M059J (cell line): Measurements from ENCODE around the gene AHNAK2. TPM values are rescaled to one million over a fixed set of nuclear protein-coding genes. Genes with fewer than 3 reads are reported as not detected.
"Not testable (repeated sequence)": the region's sequence is repeated elsewhere in the genome, so short reads cannot be mapped to it uniquely, and the experiment has no call there.

Source experiments
- DNase-seq: peaks from one replicate; pipeline ENCODE4 v3.0.0-alpha.2; 2012; ENCODE audit warnings: low read depth
- total RNA-seq: library from RNA; depleted of rRNA; stranded (reverse); fragments of >200 nt; shearing (Covaris generic); gene quantifications from 2 replicates; pipeline ENCODE4 v1.2.3, GENCODE V29; 2014

AHNAK2 gene
- total RNA-seq, 1 experiment from 2014 or later = 4.7 TPM

GRCh38 chr14:104953896-104954656, 24.1 kb downstream of the AHNAK2 start:
- DNase-seq = no peak

GRCh38 chr14:104953097-104953496, 25.1 kb downstream of the AHNAK2 start:
- no peak for DNase-seq

DNA sequence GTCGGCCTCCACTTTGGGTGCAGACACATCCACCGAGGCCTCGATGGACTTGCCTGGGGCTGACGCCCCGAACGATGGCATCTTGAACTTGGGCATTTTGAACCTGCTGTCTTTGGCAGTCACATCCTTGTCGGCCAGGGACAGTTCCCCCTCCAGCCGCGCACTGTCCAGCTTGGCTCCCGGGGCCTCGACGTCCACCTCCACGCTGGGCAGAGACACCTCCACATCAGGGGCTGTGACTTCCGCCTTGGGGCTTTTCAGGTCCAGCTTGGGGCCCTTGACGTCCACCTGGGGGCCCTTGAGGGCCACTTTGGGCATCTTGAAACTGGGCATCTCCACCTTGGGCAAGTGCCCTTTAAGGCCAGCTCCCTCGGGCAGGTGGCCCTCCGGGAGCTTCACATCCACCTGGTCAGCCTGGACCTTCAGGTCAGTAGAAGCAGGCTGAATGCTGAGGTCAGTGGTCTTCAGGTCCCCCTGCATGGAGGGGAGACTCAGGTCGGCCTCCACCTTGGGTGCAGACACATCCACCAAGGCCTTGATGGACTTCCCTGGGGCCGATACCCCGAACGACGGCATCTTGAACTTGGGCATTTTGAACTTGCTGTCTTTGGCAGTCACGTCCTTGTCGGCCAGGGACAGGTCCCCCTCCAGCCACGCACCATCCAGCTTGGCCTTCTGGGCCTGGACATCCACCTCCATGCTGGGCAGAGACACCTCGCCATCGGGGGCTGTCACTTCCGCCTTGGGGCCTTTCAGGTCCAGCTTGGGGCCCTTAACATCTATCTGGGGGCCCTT, 26.1 kb downstream of the AHNAK2 start:
- not testable (repeated sequence) for DNase-seq

DNA sequence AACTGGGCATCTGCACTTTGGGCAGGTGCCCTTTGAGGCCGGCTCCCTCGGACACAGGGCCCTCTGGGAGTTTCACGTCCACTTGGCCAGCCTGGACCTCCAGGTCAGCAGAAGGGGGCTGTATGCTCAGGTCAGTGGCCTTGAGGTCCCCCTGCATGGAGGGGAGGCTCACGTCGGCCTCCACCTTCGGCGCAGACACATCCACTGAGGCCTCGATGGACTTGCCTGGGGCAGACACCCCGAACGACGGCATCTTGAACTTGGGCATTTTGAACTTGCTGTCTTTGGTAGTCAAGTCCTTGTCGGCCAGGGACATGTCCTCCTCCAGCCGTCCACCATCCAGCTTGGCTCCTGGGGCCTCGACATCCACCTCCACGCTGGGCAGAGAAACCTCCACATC, 27.5 kb downstream of the AHNAK2 start:
- not testable (repeated sequence) for DNase-seq

DNA sequence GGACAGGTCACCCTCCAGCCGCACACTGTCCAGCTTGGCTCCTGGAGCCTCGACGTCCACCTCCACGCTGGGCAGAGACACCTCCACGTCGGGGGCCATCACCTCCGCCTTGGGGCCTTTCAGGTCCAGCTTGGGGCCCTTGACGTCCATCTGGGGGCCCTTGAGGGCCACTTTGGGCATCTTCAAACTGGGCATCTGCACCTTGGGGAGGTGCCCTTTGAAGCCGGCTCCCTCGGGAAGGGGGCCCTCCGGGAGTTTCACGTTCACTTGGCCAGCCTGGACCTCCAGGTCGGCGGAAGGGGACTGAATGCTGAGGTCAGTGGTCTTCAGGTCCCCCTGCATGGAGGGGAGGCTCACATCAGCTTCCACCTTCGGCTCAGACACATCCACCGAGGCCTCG, 28.2 kb downstream of the AHNAK2 start:
- no peak for DNase-seq

- not testable (repeated sequence) for DNase-seq
These were observed 28.7 kb downstream of the AHNAK2 start for GRCh38 chr14:104949406-104949955.

DNA sequence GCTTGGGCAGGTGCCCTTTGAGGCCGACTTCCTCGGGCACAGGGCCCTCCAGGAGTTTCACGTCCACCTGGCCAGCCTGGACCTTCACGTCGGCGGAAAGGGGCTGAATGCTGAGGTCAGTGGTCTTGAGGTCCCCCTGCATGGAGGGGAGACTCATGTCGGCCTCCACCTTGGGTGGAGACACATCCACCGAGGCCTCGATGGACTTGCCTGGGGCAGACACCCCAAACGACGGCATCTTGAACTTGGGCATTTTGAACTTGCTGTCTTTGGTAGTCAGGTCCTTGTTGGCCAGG, 29.5 kb downstream of the AHNAK2 start:
- DNase-seq = no peak

- not testable (repeated sequence) for DNase-seq
These were observed 30.1 kb downstream of the AHNAK2 start for GRCh38 chr14:104947881-104948735.

DNA sequence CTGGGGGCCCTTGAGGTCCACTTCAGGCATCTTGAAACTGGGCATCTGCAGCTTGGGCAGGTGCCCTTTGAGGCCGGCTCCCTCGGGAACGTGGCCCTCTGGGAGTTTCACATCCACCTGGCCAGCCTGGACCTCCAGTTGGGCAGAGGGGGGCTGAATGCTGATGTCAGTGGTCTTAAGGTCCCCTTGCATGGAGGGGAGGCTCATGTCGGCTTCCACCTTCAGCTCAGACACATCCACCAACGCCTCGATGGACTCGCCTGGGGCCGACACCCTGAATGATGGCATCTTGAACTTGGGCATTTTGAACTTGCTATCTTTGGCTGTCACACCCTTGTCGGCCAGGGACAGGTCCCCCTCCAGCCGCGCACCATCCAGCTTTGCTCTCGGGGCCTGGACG, 31.0 kb downstream of the AHNAK2 start:
- DNase-seq = not testable (repeated sequence)

- not testable (repeated sequence) for DNase-seq
These were observed 31.9 kb downstream of the AHNAK2 start for GRCh38 chr14:104945986-104946965.

- DNase-seq = not testable (repeated sequence)
These were observed 32.9 kb downstream of the AHNAK2 start for GRCh38 chr14:104945266-104945665.

- DNase-seq = not testable (repeated sequence)
These were observed 33.6 kb downstream of the AHNAK2 start for GRCh38 chr14:104944436-104945205.

GRCh38 chr14:104944016-104944308, 34.2 kb downstream of the AHNAK2 start:
- DNase-seq = not testable (repeated sequence)

DNA sequence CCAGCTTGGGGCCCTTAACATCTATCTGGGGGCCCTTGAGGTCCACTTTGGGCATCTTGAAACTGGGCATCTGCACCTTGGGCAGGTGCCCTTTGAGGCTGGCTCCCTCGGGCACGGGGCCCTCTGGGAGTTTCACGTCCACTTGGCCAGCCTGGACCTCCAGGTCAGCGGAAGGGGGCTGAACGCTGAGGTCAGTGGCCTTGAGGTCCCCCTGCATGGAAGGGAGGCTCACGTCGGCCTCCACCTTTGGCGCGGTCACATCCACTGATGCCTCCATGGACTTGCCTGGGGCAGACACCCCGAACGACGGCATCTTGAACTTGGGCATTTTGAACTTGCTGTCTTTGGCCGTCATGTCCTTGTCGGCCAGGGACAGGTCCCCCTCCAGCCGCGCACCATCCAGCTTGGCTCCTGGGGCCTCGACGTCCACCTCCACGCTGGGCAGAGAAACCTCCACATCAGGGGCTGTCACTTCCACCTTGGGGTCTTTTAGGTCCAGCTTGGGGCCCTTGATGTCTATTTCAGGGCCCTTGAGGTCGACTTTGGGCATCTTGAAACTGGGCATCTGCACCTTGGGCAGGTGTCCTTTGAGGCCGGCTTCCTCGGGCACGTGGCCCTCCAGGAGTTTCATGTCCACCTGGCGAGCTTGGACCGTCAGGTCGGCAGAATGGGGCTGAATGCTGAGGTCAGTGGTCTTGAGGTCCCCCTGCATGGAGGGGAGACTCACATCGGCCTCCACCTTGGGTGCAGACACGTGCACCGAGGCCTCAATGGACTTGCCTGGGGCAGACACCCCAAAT, 34.8 kb downstream of the AHNAK2 start:
- not testable (repeated sequence) for DNase-seq

DNA sequence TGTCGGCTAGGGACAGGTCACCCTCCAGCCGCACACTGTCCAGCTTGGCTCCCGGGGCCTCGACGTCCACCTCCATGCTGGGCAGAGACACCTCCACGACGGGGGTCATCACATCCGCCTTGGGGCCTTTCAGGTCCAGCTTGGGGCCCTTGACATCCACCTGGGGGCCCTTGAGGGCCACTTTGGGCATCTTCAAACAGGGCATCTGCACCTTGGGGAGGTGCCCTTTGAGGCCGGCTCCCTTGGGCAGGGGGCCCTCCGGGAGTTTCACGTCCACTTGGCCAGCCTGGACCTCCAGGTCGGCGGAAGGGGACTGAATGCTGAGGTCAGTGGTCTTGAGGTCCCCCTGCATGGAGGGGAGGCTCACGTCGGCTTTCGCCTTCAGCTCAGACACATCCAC, 35.6 kb downstream of the AHNAK2 start:
- DNase-seq = no peak

DNA sequence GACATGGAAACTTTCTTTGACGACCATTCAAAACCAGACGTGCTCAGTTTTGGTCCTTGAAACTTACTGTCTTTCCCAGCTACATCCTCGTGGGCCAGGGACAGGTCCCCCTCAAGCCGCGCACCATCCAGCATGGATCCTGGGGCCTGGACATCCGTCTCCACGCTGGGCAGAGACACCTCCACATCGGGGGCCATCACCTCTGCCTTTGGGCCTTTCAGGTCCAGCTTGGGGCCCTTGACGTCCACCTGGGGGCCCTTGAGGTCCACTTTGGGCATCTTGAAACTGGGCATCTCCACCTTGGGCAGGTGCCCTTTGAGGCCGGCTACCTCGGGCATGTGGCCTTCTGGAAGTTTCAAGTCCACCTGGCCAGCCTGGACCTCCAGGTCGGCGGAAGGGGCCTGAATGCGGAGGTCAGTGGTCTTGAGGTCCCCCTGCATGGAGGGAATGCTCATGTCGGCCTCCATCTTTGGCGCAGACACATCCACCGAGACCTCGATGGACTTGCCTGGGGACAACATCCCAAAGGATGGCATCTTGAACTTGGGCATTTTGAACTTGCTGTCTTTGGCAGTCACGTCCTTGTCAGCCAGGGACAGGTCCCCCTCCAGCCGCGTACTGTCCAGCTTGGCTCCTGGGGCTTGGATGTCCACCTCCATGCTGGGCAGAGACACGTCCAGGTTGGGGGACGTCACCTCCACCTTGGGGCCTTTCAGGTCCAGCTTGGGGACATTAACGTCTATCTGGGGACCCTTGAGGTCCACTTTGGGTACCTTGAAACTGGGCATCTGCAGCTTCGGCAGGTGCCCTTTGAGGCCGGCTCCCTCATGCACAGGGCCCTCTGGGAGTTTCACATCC, 36.4 kb downstream of the AHNAK2 start:
- DNase-seq = no peak

DNA sequence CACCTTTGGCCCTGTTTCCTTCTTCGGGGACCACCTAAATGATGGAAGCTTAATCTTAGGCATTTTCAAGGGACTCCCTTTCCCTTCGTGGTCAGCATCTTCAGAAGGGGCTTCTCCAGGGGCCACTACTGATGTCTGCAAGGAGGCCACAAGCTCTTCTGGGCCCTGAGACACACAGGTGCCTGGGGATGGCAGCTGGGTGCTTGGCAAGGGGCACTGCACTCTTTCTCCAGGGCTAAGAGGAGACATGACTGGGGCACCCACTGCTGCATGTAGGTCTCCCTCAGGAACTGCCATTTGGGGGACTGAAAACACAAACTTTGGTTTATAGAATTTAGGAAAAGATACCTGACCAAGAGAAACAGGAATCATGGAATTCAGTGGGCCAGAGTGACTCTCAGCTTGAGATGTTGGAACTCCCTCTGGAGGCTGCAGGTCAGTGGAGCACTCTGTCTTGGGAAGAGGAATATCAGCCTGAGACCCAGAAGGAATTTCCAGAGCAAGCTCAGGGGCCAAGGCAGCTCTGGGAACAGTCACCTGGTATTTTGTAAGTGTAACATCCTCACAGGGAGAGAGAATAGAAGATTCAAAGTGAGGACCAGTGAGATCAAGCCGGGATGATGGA, 37.5 kb downstream of the AHNAK2 start:
- peak; percentile 18 for DNase-seq
